Trophoblast cell (in vitro differentiated cells and primary cell): ENCODE data around the gene RAB21. TPM values are rescaled to one million over a fixed set of nuclear protein-coding genes. Genes with fewer than 3 reads are reported as not detected.

Source experiments
- DNase-seq, 2 donors: peaks; one replicate each; pipeline ENCODE4 v3.0.0-alpha.2; 2016
- H2AFZ ChIP-seq: 2 replicates; pipeline ENCODE4 v1.6.1; 2013; ENCODE audit warnings: low read length, moderate library complexity, mild to moderate bottlenecking; ENCODE audit not compliant: insufficient read depth, poor library complexity
- H2AK5ac ChIP-seq: 2 replicates; pipeline ENCODE4 v1.6.1; 2013; ENCODE audit warnings: mild to moderate bottlenecking, low read length
- H2BK120ac ChIP-seq: 2 replicates; pipeline ENCODE4 v1.6.1; 2013; ENCODE audit warnings: low read length, mild to moderate bottlenecking, moderate library complexity; ENCODE audit not compliant: insufficient read depth, poor library complexity
- H2BK12ac ChIP-seq: 2 replicates; pipeline ENCODE4 v1.6.1; 2013; ENCODE audit warnings: mild to moderate bottlenecking, low read length, moderate library complexity
- H2BK5ac ChIP-seq: 2 replicates; pipeline ENCODE4 v1.6.1; 2013; ENCODE audit warnings: low read length, low read depth, moderate library complexity, mild to moderate bottlenecking; ENCODE audit not compliant: poor library complexity
- H3K14ac ChIP-seq: 2 replicates; pipeline ENCODE4 v1.6.1; 2013; ENCODE audit warnings: mild to moderate bottlenecking, low read length
- H3K18ac ChIP-seq: 2 replicates; pipeline ENCODE4 v1.6.1; 2013; ENCODE audit warnings: mild to moderate bottlenecking, low read length
- H3K23ac ChIP-seq: 2 replicates; pipeline ENCODE4 v1.6.1; 2013; ENCODE audit warnings: low read length
- H3K27ac ChIP-seq: 2 replicates; pipeline ENCODE4 v1.5.1; 2013; ENCODE audit warnings: low read depth, mild to moderate bottlenecking, inconsistent platforms, low read length, moderate library complexity
- H3K27me3 ChIP-seq: 2 replicates; pipeline ENCODE4 v1.6.1; 2013; ENCODE audit warnings: inconsistent platforms, mild to moderate bottlenecking, low read length, moderate library complexity; ENCODE audit not compliant: insufficient read depth
- H3K36me3 ChIP-seq, 2 experiments: 1 replicate in 1 of 2; 2 replicates in 1 of 2; pipeline ENCODE4 v1.6.1; 2013; ENCODE audit warnings: low read length in 2 of 2, mild to moderate bottlenecking in 2 of 2, moderate library complexity in 1 of 2; ENCODE audit not compliant: insufficient read depth in 2 of 2, control insufficient read depth in 1 of 2
- H3K4ac ChIP-seq: 2 replicates; pipeline ENCODE4 v1.6.1; 2013; ENCODE audit warnings: low read depth, mild to moderate bottlenecking, low read length, moderate library complexity
- H3K4me1 ChIP-seq, 2 experiments: 1 replicate in 1 of 2; 2 replicates in 1 of 2; pipeline ENCODE4 v1.6.1; 2013; ENCODE audit warnings: low read length in 2 of 2, mild to moderate bottlenecking in 2 of 2, moderate library complexity in 1 of 2; ENCODE audit not compliant: insufficient read depth in 2 of 2, control insufficient read depth in 1 of 2
- H3K4me2 ChIP-seq: 2 replicates; pipeline ENCODE4 v1.6.1; 2013; ENCODE audit warnings: inconsistent platforms, mild to moderate bottlenecking, low read length, moderate library complexity
- H3K4me3 ChIP-seq: 2 replicates; pipeline ENCODE4 v1.5.1; 2013; ENCODE audit warnings: mild to moderate bottlenecking, low read depth, low read length, inconsistent platforms
- H3K79me1 ChIP-seq: one replicate; pipeline ENCODE4 v1.6.1; 2013; ENCODE audit warnings: low read length
- H3K79me2 ChIP-seq: 2 replicates; pipeline ENCODE4 v1.6.1; 2013; ENCODE audit warnings: low read length, mild to moderate bottlenecking; ENCODE audit not compliant: control insufficient read depth, insufficient read depth, poor library complexity
- H3K9ac ChIP-seq: 2 replicates; pipeline ENCODE4 v1.6.1; 2013; ENCODE audit warnings: mild to moderate bottlenecking, low read length
- H3K9me3 ChIP-seq: 2 replicates; pipeline ENCODE4 v1.6.1; 2013; ENCODE audit warnings: low read depth, mild to moderate bottlenecking, control low read depth, inconsistent platforms, low read length; ENCODE audit not compliant: insufficient read depth
- H4K12ac ChIP-seq: 2 replicates; pipeline ENCODE4 v1.6.1; 2013; ENCODE audit warnings: low read depth, mild to moderate bottlenecking, low read length, moderate library complexity
- H4K8ac ChIP-seq: 2 replicates; pipeline ENCODE4 v1.6.1; 2013; ENCODE audit warnings: low read depth, mild to moderate bottlenecking, low read length, moderate library complexity
- H4K91ac ChIP-seq: one replicate; pipeline ENCODE4 v1.6.1; 2013; ENCODE audit warnings: low read depth, mild to moderate bottlenecking, low read length, moderate library complexity
- WGBS: extraction: QIAGEN DNeasy Blood & Tissue Kit; methylation state at CpG from one replicate; pipeline ENCODE4 v1.1.7; 2013; ENCODE audit warnings: missing lambda C conversion rate; ENCODE audit not compliant: insufficient read length, insufficient coverage; ENCODE audit errors: extremely low coverage; 5-methylcytosine and 5-hydroxymethylcytosine counted together
- polyA plus RNA-seq: library from polyadenylated mRNA; stranded (reverse); fragments of 200-250 nt; gene quantifications from 2 replicates; pipeline ENCODE4 v1.2.3, GENCODE V29; 2013

Gene RAB21, protein sequence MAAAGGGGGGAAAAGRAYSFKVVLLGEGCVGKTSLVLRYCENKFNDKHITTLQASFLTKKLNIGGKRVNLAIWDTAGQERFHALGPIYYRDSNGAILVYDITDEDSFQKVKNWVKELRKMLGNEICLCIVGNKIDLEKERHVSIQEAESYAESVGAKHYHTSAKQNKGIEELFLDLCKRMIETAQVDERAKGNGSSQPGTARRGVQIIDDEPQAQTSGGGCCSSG
- polyA plus RNA-seq = 39.0 and 39.6 TPM in 2 replicates

GRCh38 chr12:71754461-71755145, at the start of gene RAB21:
Gene RAB21 (plus strand): TSS chr12:71754863. CDS start chr12:71755130, 267 bp downstream.
- DNase-seq = peak; percentile 98 to 99
- H3K18ac ChIP-seq = peak within 1 kb of the TSS; percentile 81
- H3K4me2 ChIP-seq = peak within 1 kb of the TSS; percentile 98
- H3K14ac ChIP-seq = peak within 1 kb of the TSS; percentile 37
- peak within 1 kb of the TSS; percentile 94 for H3K27ac ChIP-seq
- peaks cover 18% of the 10 kb centered on the region for H3K79me2 ChIP-seq
- peak within 1 kb of the TSS; percentile 99 for H3K4me3 ChIP-seq
- peak within 1 kb of the TSS; percentile 81 for H3K4ac ChIP-seq
- H4K8ac ChIP-seq = peak within 1 kb of the TSS; percentile 89
- no peak within 1 kb of the TSS for H2AK5ac ChIP-seq
- H4K12ac ChIP-seq = peak within 1 kb of the TSS; percentile 76
- H3K27me3 ChIP-seq = no peaks in the 10 kb centered on the region
- H2BK120ac ChIP-seq = peak within 1 kb of the TSS; percentile 59
- peaks cover 2% of the 10 kb centered on the region in 2 experiments for H3K36me3 ChIP-seq
- peaks cover 0 to 3% of the 10 kb centered on the region in 2 experiments for H3K4me1 ChIP-seq
- no peak within 1 kb of the TSS for H3K23ac ChIP-seq
- peak within 1 kb of the TSS; percentile 28 for H2BK5ac ChIP-seq
- no CpG with 5 or more reads among the region's 56 CpGs for WGBS
- H2AFZ ChIP-seq = peak within 1 kb of the TSS; percentile 77
- peak within 1 kb of the TSS; percentile 84 for H4K91ac ChIP-seq
- H2BK12ac ChIP-seq = no peak within 1 kb of the TSS
- H3K79me1 ChIP-seq = peaks cover 2% of the 10 kb centered on the region
- H3K9ac ChIP-seq = peak within 1 kb of the TSS; percentile 98
- no peaks in the 10 kb centered on the region for H3K9me3 ChIP-seq

GRCh38 chr12:71704920-71705319, 49.7 kb upstream of the RAB21 start:
- H2BK5ac ChIP-seq = no peak overlapping the region
- H3K27ac ChIP-seq = no peak overlapping the region
- H3K14ac ChIP-seq = no peak overlapping the region
- no peak overlapping the region for H3K4ac ChIP-seq
- H3K4me3 ChIP-seq = no peak overlapping the region
- H2AFZ ChIP-seq = no peak overlapping the region
- peaks cover 2 to 4% of the 10 kb centered on the region in 2 experiments for H3K36me3 ChIP-seq
- H4K12ac ChIP-seq = no peak overlapping the region
- no peak overlapping the region for H2BK120ac ChIP-seq
- no peaks in the 10 kb centered on the region for H3K79me2 ChIP-seq
- H3K4me2 ChIP-seq = no peak overlapping the region
- peaks cover 0 to under 1% of the 10 kb centered on the region in 2 experiments for H3K4me1 ChIP-seq
- H2AK5ac ChIP-seq = no peak overlapping the region
- no peak overlapping the region for H4K8ac ChIP-seq
- H3K18ac ChIP-seq = no peak overlapping the region
- H2BK12ac ChIP-seq = no peak overlapping the region
- WGBS = no CpG with 5 or more reads among the region's 2 CpGs
- H3K9ac ChIP-seq = no peak overlapping the region
- no peaks in the 10 kb centered on the region for H3K79me1 ChIP-seq
- no peaks in the 10 kb centered on the region for H3K27me3 ChIP-seq
- DNase-seq = peak in 1 of 2 donors; percentile 47
- H3K9me3 ChIP-seq = no peaks in the 10 kb centered on the region
- H3K23ac ChIP-seq = no peak overlapping the region
- no peak overlapping the region for H4K91ac ChIP-seq

- Histone ChIP-seq H3K9ac (no peak overlapping the region), H3K23ac (no peak overlapping the region), H3K27me3 (no peaks in the 10 kb centered on the region), H2AFZ (no peak overlapping the region), H2BK5ac (no peak overlapping the region), H3K18ac (no peak overlapping the region), H3K4ac (no peak overlapping the region), H4K8ac (no peak overlapping the region), H4K91ac (no peak overlapping the region), H2BK120ac (no peak overlapping the region), H3K79me1 (no peaks in the 10 kb centered on the region), H3K14ac (no peak overlapping the region), H4K12ac (no peak overlapping the region), H2AK5ac (no peak overlapping the region), H3K4me1 (peaks cover 0 to 4% of the 10 kb centered on the region in 2 experiments), H3K36me3 (peaks cover 0 to 1% of the 10 kb centered on the region in 2 experiments), H3K9me3 (no peaks in the 10 kb centered on the region), H3K79me2 (no peaks in the 10 kb centered on the region), H3K4me3 (no peak overlapping the region), H2BK12ac (no peak overlapping the region), H3K4me2 (no peak overlapping the region), H3K27ac (no peak overlapping the region)
- no CpG with 5 or more reads among the region's 1 CpG for WGBS
- no peak for DNase-seq
Observed at GRCh38 chr12:71708658-71709057, 46.0 kb upstream of the RAB21 start.

DNA sequence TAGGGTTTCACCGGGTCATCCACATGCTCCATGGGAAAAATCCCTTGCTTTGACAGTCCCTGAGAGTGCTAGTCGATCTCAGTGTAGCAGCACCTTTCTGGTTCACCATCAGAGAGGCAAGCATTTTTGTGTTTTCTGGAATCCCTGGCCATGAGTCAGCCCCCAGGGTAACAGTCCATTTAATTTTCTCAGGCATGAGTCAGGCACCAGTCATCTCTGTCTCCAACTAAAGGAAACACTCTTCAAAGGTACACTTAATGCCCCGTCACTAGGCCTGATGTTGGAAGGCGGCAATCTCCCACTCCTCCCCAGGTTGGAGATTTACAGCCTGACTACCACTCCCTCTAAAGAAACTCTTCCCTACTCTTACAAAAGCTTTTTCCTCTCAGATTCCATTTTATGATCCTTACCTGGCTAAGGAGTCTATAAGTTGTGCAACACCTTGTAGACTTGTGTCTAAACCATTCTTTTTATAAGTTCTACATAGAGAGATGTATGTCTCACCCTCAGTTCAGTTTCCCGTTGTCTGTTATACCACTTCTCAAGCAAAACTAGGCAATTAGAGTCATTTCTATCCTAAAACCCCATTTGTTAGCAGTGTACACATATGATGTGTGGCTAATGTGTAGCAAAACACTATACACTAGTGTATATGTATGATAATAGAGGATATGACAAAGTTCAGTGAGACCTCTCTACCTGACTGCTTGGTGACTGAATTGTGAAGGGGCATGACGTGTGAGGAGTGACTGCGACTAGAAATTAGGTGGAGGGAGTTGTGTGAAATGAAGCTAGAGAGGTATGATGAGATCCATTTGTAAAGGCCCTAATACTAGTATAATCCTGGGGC, 44.2 kb upstream of the RAB21 start:
- no peak overlapping the region for H2BK120ac ChIP-seq
- H3K36me3 ChIP-seq = peaks cover 0 to 1% of the 10 kb centered on the region in 2 experiments
- H3K4me3 ChIP-seq = no peak overlapping the region
- H2AFZ ChIP-seq = no peak overlapping the region
- H3K4me1 ChIP-seq = peaks cover 0 to 4% of the 10 kb centered on the region in 2 experiments
- H2AK5ac ChIP-seq = no peak overlapping the region
- no peaks in the 10 kb centered on the region for H3K79me1 ChIP-seq
- peak overlapping the region; percentile 67 for H3K27ac ChIP-seq
- no peak overlapping the region for H3K14ac ChIP-seq
- no peak overlapping the region for H4K91ac ChIP-seq
- no peak overlapping the region for H3K23ac ChIP-seq
- no peak overlapping the region for H2BK12ac ChIP-seq
- no peak overlapping the region for H2BK5ac ChIP-seq
- H3K27me3 ChIP-seq = no peaks in the 10 kb centered on the region
- H3K4me2 ChIP-seq = peak overlapping the region; percentile 47
- no peak overlapping the region for H4K8ac ChIP-seq
- peak; percentile 71 to 80 for DNase-seq
- no peak overlapping the region for H3K18ac ChIP-seq
- H3K79me2 ChIP-seq = no peaks in the 10 kb centered on the region
- H3K9ac ChIP-seq = no peak overlapping the region
- H4K12ac ChIP-seq = no peak overlapping the region
- no peak overlapping the region for H3K4ac ChIP-seq
- no peaks in the 10 kb centered on the region for H3K9me3 ChIP-seq
- no CpG with 5 or more reads among the region's 7 CpGs for WGBS
